GM19240 (cell line): ENCODE measurements around the gene HRK.

Experiments used
- DNase-seq: peaks from one replicate; pipeline ENCODE4 v3.0.0; 2011; ENCODE audit warnings: low spot score; ENCODE audit not compliant: insufficient read length

The HRK gene

DNA sequence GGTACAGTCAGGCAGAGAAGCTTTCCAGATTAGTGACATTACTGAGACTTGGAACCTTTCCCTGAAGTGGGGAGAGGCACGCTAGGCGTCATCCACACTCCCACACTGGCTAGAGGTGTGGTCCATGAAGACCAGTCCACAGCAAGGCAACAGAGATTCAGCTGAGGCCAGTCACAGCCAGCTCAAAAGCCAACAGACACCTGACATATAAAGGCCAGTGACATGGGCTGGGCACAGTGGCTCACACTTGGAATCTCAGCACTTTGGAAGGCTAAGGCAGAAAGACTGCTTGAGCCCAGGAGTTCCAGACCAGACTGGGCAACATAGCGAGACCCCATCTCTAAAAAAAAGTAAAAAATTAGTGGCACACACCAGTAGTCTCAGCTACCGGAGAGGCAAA lies 10.9 kb downstream of the HRK start:
- DNase-seq = no peak

DNA sequence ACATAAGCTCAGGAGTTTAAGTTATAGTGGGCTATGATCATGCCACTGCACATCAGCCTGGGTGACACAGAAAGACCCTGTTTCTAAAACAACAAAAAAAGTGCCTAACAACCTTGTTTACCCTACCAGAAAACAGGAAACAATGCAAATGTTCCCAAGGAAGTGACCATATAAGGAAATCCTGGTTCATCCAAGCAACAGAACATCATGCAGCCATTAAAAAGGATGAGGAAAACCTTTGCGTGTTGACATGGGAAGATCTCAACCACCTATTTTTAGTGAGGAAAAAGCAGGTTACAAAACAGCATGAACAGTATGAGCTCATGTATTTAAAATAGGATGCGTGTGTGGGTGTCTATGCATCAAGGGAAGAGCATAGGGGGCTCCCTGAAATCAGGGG lies 13.7 kb downstream of the HRK start:
- DNase-seq = no peak

DNA sequence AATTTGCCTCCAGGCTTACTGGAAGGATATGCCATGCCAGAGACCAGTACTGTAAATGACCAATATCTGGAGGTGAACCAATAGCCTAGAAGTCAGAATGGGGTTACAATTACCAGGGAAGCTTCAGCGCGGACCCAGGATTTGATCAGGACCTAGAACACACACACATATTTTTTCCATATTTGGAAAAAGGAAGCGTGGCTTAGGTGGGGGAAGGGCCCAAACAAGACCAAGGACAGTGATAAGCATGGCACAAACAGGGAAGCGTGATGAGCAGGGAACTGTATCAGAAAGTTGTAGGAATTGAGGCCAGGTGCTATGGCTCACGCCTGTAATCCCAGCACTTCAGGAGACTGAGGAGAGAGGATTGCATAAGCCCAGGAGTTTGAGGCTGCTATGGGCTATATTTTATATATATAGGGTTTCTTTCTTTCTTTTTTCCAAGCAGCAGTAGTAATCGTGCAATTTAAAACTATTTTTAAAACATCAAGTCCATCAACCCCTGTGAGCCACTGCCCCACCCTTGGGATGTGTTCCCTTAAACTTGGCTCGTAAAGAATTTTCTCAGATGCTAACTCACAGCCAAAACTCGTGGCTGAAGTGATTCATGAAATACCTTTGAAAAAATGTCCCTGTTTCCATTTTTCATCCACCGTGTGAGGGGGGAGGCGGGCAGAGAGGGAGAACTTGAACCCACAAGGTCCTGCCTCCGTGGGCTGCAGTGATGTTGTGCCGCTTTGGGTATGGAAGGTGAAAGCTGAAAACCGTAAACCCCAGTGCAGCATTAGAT lies 16.7 kb downstream of the HRK start:
- no peak for DNase-seq

DNA sequence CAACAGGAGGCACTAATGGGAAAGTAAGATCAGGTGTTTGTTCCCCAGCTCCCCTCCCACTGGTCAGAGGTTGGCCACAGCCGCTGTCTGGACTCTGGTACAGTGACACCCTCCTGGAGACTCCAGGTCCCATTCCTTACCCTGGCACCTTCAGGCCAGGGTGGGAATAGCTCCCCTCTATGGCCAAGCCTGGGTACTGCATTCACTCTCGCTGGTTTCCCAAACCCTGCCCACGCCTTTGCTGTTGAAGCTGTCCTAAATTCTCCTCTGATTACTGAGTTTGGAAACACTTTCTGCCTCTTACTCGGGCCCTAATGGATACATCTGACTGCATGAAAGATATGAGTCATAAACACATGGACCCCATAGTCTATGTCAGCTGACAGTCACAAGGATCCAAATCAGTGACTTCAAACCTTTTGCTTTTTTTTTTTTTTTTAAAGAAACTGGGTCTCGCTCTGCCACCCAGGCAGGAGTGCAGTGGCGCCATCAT lies 17.9 kb downstream of the HRK start:
- DNase-seq = no peak

DNA sequence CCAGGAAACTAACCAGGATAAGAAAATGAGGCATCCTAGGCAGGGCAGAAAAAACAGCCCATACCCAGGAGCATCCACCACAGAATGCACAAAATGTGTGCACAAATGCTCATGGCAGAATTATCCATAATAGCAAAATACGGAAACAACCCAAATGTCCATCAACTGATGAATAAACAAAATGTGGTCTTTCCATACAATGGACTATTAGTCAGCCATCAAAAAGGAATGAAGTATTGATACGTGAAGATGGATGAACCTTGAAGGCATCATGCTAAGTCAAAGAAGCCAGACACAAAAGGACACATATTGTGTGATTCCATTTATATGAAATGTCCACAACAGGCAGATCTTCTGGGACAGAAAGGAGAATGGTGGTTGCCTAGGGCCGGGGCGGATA lies 19.1 kb downstream of the HRK start:
- DNase-seq = no peak

DNA sequence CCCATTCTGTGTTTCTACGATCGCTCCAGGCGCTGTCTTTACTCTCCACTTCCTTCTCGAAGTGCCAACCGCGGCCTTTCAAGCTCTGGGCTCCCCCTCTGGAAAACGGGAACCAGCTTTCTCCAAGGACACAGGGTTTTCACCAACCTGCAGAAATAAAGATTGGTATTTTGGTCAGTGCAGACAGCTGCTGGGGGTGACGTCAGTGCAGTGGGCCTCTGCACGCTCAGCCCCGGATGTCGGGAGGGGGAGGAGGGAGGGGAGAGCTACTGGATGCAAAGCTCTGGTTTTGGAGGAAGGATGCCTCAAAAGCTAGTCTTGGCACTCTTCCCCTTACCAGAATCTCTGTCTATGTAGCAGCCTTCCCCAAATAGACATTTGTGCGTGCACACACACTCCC lies 19.9 kb downstream of the HRK start:
- DNase-seq = peak; percentile 68

DNA sequence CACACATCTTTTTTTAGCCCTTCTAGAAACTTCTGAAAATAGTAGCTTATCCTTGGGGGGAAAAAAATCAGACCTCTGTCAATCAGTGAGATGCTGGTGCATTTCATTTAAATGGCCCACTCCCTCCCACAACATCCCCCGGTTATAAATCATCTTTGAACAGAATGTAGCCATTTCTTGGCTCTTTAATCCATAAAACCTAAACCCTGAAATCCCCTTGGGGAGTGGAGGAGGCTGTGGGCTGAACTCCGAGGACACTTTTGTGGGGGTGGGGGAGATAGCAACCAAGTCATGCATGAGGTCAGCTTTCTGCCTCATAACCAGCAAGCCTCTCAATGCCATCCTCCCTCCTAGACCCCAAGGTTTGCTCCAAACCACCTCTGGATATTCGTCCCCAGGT lies 21.0 kb downstream of the HRK start:
- DNase-seq = no peak

DNA sequence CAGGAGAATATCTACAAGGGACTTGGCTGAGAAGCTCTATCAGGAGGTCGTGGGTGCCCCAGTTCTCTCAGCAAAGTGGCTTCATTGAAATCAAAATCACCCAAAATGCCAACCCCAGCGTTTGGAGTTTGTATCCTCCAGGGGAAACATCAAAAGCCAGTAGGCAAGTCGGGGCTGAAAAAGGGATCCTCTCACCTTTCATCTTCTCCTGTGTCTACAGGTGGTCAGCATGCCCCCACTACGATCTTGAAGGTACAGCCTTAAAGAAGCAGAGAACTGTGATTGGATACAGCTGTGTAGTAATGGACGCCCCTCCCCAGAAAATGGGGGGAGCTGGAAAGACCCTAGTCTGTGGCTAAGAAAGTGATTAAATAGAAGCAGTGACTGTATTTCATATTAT lies 22.2 kb downstream of the HRK start:
- no peak for DNase-seq

DNA sequence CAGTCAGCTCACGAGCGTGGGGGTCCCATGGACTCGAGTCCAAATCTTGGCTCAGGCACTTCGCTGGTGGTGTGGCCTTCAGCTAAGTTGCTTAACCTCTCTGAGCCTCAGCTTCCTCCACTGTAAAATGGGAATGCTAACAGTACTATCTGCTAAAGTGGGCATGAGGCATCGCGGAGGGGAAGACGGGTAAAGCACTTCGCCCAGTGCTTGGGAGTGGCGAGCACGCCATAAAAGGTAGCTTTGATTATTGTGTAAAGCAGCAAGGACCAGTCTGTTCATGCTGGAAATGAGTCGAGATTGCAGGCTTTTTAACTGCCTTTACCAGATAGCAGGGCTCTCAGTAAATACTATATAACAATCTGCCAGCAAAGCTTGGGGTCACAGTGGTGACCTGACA lies 24.5 kb downstream of the HRK start:
- no peak for DNase-seq

DNA sequence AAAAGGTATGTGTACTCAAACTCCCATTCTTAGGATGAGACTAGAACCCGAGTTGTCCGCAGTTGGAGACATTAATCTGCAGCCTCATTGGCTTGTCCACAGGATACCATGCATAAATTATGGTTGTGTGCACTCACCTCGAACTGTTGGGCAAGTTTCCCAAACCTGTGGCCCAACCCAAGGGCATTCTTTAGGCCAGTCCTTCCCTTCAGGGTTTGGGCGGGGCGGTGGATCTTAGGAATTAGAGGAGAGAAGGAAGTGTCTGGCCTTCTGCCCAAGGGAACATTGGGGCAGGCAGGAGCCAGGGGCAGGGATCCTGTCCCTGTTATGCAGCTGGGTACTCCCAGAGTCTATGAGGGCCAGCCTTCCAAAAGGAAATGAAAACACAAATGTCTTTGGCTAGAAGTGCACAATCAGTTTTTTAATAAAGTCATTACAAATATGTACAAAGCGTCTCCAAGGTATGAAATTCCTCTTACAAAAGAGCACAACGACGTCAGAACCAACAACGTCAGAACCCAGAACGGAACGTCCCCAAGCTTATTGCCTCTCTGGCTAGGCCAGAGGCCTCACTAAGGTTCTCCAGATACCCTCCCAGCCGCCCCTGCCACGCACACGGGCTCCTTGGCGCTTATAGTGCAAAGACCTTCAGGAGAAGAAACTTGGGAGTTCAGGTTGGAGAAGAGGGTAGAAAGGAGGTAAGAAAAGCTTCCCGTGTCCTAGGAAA lies 25.3 kb downstream of the HRK start:
- no peak for DNase-seq

DNA sequence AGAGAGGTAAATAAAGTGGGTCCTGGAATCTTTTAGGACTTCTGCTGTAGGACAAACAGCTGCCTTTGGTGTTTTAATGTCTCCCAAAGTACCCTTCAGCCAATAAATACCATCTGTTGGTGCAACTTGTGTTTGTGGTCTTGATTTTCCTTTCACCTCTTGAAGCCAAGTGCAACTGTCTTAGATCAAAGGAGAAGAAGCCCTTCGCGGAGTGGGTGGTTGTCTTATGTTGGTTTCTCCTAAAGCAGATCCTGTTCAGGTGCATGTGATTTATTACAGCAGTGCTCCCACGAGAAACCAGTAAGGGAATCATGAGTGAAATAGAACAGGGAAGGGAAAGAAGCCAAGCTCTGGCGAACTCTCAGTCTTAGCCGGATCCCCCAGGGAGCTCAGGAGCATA lies 27.7 kb downstream of the HRK start:
- no peak for DNase-seq

DNA sequence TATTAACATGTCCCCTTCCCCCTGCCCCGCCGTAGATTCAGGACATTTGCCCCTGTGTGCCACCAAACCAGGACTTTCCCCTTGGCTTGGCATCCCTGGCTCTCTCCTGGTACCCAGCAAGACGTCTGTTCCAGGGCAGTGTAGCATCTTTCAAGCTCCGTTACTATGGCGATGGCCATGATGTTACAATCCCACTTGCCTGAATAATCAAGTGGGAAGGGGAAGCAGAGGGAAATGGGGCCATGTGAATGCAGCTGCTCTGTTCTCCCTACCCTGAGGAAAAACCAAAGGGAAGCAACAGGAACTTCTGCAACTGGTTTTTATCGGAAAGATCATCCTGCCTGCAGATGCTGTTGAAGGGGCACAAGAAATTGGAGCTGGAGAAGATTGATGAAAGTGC lies 28.9 kb downstream of the HRK start:
- DNase-seq = no peak

DNA sequence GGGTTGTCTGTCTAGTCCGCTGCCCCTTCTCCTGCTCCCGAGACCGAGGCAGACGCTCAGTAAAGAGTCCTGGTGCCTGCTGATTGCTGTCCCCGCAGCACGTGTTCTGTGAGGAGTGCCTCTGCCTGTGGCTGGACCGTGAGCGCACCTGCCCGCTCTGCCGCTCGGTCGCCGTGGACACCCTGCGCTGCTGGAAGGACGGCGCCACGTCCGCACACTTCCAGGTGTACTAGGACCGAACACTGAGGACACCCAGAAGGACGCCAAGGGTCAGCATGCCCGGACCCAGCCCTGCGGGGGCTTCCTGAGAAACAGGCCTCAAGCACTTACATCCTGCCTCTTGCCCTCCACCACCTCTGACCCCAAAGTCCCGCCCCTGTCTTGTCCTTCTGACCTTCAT lies 32.0 kb downstream of the HRK start:
- no peak for DNase-seq

DNA sequence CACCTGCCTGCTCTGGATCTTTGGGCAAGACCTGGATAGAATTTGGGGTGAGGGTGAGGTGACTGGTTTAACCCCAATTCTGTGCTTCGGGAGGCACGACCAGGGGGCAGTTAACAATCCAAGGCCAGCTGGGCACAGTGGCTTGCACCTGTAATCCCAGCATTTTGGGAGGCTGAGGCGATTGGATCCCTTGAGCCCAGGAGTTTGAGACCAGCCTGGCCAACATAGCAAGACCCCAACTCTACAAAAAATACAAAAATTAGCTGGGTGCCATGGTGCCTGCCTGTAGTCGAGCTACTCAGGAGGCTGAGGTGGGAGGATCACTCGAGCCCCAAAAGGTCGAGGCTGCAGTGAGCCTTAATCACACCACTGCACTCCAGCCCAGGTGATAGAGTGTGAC lies 38.2 kb downstream of the HRK start:
- DNase-seq = no peak

DNA sequence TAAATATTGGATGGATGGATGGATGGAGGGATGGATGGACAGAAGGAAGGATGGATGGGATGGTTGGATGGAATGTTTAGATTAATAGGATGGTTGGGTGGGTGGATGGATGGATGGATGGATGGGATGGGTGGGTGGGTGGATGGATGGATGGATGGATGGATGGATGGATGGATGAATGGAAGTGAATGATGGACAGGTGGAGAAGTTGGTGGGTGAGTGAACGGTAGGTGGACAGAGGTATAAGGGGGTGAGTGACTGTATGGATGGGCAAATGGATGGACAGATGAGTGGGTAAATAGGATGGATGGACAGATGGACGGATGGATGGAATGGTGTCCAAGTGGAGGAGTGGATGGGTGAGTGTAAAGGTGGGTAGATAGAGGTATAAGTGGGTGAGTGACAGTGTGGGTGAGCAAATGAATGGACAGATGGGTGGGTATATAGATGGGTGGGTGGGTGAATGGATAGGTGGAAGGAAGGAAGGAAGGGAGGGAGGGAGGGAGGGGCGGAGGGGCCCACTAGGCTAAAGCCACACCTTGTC lies 41.9 kb downstream of the HRK start:
- DNase-seq = no peak

DNA sequence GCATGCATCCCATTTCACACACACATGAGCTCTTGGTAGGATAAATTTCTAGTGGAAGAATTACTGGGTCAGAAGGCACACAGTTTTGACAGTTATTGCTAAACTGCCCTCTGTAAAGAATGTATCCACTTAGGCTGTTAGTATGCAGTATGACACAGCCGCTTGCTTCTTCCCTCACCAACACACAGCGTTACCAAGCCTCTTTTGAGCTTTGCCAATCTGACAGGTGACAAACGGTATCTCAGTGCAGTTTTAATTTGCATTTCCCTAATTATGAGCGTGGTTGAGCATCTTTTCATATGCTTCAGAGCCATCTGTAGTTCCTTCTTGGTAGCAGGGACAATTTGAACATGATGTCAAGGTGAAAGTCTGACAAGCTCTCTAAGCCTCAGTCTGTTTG lies 42.9 kb downstream of the HRK start:
- no peak for DNase-seq

DNA sequence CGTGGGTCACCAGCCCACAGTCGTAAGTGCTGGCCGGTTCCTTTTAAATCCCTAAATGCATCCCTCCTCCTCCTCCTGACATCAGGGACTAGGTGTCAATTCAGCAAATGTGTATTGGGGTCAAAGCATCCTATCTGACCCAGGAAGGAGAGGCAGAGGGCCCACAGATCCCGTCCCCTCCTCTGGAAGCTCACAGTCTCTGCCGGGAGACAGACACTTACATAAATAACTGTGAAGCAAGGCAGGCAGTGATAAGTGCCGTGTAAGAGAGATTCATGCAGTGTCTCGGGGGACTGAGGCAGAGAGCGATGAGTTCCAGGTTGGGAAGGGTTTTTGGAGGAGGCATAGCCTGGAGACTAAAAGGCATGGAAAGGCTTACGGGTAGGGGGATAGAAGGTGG lies 44.1 kb downstream of the HRK start:
- DNase-seq = no peak

DNA sequence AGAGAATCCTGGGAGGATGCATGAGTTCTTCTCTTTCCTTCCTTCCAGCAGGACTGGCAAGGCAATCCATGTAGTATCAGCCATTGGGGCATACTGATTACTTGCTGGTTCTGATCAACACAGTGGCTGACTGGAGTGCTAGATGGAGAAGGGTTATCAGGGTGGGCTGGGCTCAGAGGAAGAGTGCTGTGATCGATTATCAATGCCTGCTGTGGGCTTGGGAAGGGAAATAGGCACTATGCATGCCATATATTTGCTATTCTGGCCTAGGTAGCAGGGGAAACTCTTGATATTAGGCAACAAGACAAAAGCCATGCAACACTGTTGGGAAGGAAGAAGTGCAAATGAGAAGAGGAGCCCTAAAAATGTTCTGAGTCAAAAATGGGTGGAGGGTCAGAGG lies 45.8 kb downstream of the HRK start:
- DNase-seq = no peak

DNA sequence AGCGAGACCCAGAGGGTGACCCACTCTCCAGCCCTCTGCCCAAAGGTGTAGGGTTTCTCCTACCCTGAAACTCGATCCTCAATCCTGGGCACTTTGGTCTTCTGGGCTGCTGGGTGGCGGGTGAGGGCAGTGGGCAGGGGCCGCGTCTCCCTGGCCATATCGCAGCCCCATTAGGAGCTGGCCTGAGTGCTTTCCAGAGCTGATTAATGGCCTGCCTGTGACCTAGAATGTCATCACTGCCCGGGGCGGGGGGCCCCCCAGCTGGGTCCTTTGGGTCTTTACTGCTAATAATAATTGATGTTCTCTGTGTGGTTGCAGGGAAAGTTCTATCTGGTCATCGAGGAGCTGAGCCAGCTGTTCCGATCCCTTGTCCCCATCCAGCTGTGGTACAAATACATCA lies 47.8 kb downstream of the HRK start:
- no peak for DNase-seq

DNA sequence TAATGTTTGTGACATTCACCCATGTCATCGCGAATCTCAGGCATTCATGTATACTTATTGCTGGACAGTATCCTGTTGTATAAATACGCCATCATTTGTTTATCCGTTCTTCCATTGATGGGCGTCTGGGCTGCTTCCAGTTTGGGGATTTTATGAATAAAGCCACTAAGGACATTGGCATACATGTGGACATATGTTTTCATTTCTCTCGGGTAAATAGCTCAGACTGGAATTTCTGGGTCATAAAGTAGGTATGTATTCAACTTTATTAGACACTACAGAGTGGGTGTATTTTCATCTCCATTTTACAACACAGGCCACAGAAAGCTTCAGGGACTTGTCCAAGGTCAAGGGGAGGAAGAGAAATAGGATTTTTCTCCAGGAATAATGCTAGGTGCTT lies 48.9 kb downstream of the HRK start:
- DNase-seq = no peak

DNA sequence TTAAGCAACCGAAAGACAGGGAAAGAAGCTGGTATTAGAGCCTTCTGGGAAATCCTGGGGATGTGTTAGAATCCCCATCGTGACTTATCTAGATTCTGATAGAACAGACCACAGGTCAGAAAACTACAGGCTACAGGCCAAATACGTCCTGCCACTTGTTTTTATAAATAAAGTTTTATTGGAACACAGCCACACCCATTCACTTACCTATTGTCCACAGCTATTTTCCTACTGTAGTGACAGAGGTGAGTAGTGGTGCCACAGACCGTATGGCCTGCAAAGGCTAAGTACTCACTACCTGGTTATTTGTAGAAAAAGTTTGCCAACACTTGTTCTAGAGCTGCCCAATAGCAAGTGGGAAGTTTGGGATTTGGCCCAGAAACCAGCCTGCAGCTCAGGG lies 53.8 kb downstream of the HRK start:
- DNase-seq = no peak

DNA sequence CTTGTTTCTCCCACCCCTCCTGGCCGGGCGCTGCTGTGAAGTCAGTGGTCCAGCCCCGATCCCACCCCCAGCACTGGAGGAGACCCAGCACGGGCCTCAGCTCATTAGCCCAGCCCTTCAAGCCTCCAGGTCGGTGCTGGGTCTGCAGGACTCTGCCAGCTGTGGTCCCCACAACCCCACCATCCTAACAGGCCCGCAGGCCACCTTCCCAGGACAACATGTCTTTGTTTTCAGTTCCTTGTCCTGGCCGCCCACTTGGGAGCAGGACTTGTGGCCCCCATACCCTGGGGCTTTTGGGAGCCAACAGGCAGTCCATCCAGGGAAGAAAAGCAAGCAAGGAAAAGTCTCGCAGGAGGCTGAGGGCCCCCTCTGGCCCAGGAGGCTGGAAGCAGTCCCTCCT lies 60.0 kb downstream of the HRK start:
- DNase-seq = no peak
